Activated CD8-positive, alpha-beta T cell treated with anti-CD3 and anti-CD28 coated beads for 36 hours (primary cell): ENCODE measurements around the gene NBPF1. TPM values are rescaled to one million over a fixed set of nuclear protein-coding genes. Genes with fewer than 3 reads are reported as not detected.
"Not testable (repeated sequence)": the region's sequence is repeated elsewhere in the genome, so short reads cannot be mapped to it uniquely, and the experiment has no call there.

Source experiments
- ATAC-seq: fragments of 200-7000 bp; cut with Tn5 transposase; one replicate; pipeline ENCODE4 v1.10.0; 2021; ENCODE audit warnings: mild to moderate bottlenecking, moderate library complexity
- CTCF ChIA-PET: fragments of 350-600 bp; sonication (Branson Sonifier 250); formaldehyde crosslinking; loops from one replicate; lab custom pipeline; 2021; ENCODE audit warnings: antibody characterized with exemption; lab: Charles Lee
- POLR2A ChIA-PET: fragments of 350-600 bp; sonication (Branson Sonifier 250); formaldehyde crosslinking; loops from one replicate; lab custom pipeline; 2021; ENCODE audit warnings: antibody characterized with exemption; lab: Charles Lee
- DNase-seq: peaks from one replicate; pipeline ENCODE4 v3.0.0-alpha.2; 2020
- H3K27ac Mint-ChIP-seq: one replicate; pipeline ENCODE4 v1.8.0; 2021; ENCODE audit warnings: mild to moderate bottlenecking, mixed read lengths
- H3K27me3 Mint-ChIP-seq: one replicate; pipeline ENCODE4 v1.8.0; 2021; ENCODE audit warnings: mixed read lengths
- H3K36me3 Mint-ChIP-seq: one replicate; pipeline ENCODE4 v1.8.0; 2021; ENCODE audit warnings: low read depth, mixed read lengths
- H3K4me1 Mint-ChIP-seq: one replicate; pipeline ENCODE4 v1.8.0; 2021; ENCODE audit warnings: low read depth, mixed read lengths
- H3K4me3 Mint-ChIP-seq: one replicate; pipeline ENCODE4 v1.8.0; 2021; ENCODE audit warnings: mild to moderate bottlenecking, moderate library complexity, mixed read lengths
- H3K9me3 Mint-ChIP-seq: one replicate; pipeline ENCODE4 v1.8.0; 2021; ENCODE audit warnings: mixed read lengths
- intact Hi-C: fragments of 100-400 bp; cut with micrococcal nuclease; formaldehyde crosslinking; loops from one replicate; pipeline ENCODE4 v1.10.0; 2022
- total RNA-seq, 2 experiments: library from RNA; stranded (reverse); gene quantifications; one replicate each; pipeline ENCODE4 v1.2.3, GENCODE V29; 2021
- TF ChIP-seq, protein P1 (sequence below): fragments of 200-600 bp; IDR thresholded peaks from one replicate; pipeline ENCODE4 v1.8.0; 2022; ENCODE audit warnings: antibody characterized with exemption, mild to moderate bottlenecking

Gene NBPF1
- total RNA-seq, 2 experiments from 2014 or later = 2.8 to 3.1 TPM

GRCh38 chr1:16608838-16609560, 4.4 kb downstream of the NBPF1 start:
- no peaks in the 10 kb centered on the region for H3K9me3 Mint-ChIP-seq
- no peak for DNase-seq
- no peak overlapping the region for H3K4me3 Mint-ChIP-seq
- H3K27me3 Mint-ChIP-seq = no peaks in the 10 kb centered on the region
- H3K4me1 Mint-ChIP-seq = no peaks in the 10 kb centered on the region
- intact Hi-C loops = no loop called here
- no peak overlapping the region for H3K27ac Mint-ChIP-seq
- H3K36me3 Mint-ChIP-seq = no peaks in the 10 kb centered on the region
- POLR2A ChIA-PET = interaction anchor here (0.6 to 1.2 kb wide), 2 partner anchors 96 to 265 kb away, joined by 3 to 4 read pairs; no protein-coding TSS in a partner anchor
- no peak for ATAC-seq
- TF ChIP-seq, protein P1, sequence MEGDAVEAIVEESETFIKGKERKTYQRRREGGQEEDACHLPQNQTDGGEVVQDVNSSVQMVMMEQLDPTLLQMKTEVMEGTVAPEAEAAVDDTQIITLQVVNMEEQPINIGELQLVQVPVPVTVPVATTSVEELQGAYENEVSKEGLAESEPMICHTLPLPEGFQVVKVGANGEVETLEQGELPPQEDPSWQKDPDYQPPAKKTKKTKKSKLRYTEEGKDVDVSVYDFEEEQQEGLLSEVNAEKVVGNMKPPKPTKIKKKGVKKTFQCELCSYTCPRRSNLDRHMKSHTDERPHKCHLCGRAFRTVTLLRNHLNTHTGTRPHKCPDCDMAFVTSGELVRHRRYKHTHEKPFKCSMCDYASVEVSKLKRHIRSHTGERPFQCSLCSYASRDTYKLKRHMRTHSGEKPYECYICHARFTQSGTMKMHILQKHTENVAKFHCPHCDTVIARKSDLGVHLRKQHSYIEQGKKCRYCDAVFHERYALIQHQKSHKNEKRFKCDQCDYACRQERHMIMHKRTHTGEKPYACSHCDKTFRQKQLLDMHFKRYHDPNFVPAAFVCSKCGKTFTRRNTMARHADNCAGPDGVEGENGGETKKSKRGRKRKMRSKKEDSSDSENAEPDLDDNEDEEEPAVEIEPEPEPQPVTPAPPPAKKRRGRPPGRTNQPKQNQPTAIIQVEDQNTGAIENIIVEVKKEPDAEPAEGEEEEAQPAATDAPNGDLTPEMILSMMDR = no peak
- CTCF ChIA-PET = interaction anchor here (1.1 to 2.3 kb wide), 4 partner anchors 12 to 343 kb away, joined by 3 to 14 read pairs (median 6); no protein-coding TSS in a partner anchor

GRCh38 chr1:16607853-16608815, 5.2 kb downstream of the NBPF1 start:
- H3K27ac Mint-ChIP-seq, ATAC-seq, intact Hi-C loops, H3K27me3 Mint-ChIP-seq, H3K9me3 Mint-ChIP-seq, H3K36me3 Mint-ChIP-seq, H3K4me3 Mint-ChIP-seq, H3K4me1 Mint-ChIP-seq: not testable (repeated sequence)
- peak; percentile 1 for DNase-seq
- ChIA-PET CTCF (interaction anchor here (0.7 to 2.3 kb wide), 4 partner anchors 12 to 344 kb away, joined by 3 to 14 read pairs (median 6); no protein-coding TSS in a partner anchor), POLR2A (interaction anchor here (1.2 kb wide), 1 partner anchor 266 kb away, joined by 3 read pairs; no protein-coding TSS in a partner anchor)

GRCh38 chr1:16607433-16607851, 5.9 kb downstream of the NBPF1 start:
- POLR2A ChIA-PET = no interaction called here
- no peak overlapping the region for H3K4me3 Mint-ChIP-seq
- CTCF ChIA-PET = interaction anchor here (0.7 to 2.3 kb wide), 2 partner anchors 13 to 17 kb away, joined by 3 to 7 read pairs; no protein-coding TSS in a partner anchor
- TF ChIP-seq, protein P1 = no peak
- no peaks in the 10 kb centered on the region for H3K4me1 Mint-ChIP-seq
- no peaks in the 10 kb centered on the region for H3K9me3 Mint-ChIP-seq
- ATAC-seq (no peak), DNase-seq (peak; percentile 1)
- H3K36me3 Mint-ChIP-seq = no peaks in the 10 kb centered on the region
- no peaks in the 10 kb centered on the region for H3K27me3 Mint-ChIP-seq
- no peak overlapping the region for H3K27ac Mint-ChIP-seq
- intact Hi-C loops = no loop called here

DNA sequence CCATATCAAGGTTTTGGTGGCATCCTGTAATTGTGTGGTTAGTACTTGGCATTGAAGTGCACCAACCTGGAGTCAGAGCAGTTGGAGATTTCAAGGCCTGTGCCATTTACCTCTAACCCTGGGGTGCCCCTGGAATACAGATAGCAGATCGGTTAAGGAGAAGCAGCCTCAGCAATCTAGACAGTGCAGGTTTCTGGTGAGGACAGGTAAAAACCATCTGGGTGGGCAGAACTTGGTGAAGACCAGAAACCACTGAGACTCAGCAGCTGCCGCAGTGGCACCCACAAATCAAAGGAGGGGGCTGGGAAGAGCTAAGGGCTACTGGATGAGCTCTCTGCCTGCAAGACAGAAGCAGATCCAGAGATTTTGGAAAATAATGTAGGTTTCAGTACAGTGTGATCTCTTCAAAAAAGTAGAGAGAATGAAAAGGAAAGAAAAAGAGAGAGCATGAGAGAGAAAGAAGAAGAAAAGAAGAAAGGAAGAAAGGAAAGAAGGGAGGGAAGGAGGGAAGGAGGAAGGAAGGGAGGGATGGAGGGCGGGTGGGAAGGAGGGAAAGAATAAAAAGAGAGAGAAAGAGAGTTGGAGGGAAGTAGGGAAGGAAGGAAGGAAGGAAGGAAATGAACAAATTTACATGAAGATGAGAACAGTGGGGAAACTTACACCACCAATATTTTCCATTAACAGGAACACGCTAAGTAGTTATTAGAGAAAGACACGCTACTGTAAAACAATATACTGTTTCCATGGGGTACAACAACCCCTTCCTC, 6.5 kb downstream of the NBPF1 start:
- POLR2A ChIA-PET, intact Hi-C loops, H3K27ac Mint-ChIP-seq, H3K36me3 Mint-ChIP-seq, DNase-seq, H3K4me3 Mint-ChIP-seq, ATAC-seq, CTCF ChIA-PET, H3K9me3 Mint-ChIP-seq, H3K27me3 Mint-ChIP-seq, H3K4me1 Mint-ChIP-seq: not testable (repeated sequence)

GRCh38 chr1:16605532-16606505, 7.5 kb downstream of the NBPF1 start:
- CTCF ChIA-PET = no interaction called here
- TF ChIP-seq, protein P1 = no peak
- H3K36me3 Mint-ChIP-seq = no peaks in the 10 kb centered on the region
- POLR2A ChIA-PET = no interaction called here
- ATAC-seq = no peak
- no peak for DNase-seq
- no peaks in the 10 kb centered on the region for H3K27me3 Mint-ChIP-seq
- intact Hi-C loops = no loop called here
- H3K9me3 Mint-ChIP-seq = no peaks in the 10 kb centered on the region
- no peaks in the 10 kb centered on the region for H3K4me1 Mint-ChIP-seq
- H3K27ac Mint-ChIP-seq = no peak overlapping the region
- H3K4me3 Mint-ChIP-seq = no peak overlapping the region
